SK-N-MC (cell line): Measurements from ENCODE around the gene DOK5.

Source experiments
- EZH2 ChIP-seq: fragments of 200-600 bp; sonication (generic); IDR thresholded peaks from one replicate; pipeline ENCODE4 v1.6.1; 2017; ENCODE audit warnings: antibody characterized with exemption
- POLR2AphosphoS5 ChIP-seq: IDR thresholded peaks from 2 replicates; pipeline ENCODE4 v1.6.1; 2012; ENCODE audit warnings: mild to moderate bottlenecking, low read depth, low read length, borderline replicate concordance

DNA sequence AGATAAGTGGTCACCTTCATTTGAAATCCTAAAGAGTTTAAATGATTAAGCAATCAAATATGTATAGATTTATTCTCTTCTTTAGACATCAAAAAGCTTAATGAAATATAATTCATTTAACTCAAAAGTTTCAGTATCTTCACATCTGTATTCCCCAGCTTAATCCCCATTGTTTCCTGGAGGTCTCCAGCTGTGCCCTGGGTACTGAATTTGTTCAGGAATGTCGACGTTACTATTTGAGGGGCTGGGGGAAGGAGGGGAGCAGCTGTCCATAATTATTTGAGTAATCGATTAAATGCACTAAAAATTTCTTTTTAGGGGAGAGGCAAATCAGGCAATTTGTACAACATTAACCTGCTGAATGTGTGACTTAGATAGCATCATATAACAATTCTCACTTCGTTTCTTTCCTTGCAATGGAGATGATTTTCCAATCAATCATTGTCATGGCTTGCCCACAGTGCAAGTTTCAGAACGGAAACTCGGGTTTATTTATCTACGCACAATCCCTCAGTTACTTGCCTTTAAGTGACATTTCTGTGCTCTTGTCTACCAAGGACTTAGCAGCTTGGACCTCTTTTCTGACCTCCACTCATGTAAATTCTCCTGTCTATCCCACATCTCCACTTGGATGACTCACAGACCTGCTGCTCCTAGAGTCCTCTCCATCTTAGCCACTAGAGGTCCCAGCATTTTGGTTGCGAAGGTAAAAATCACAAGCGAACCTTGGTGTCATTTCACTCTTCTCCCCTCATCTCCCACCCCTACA is 3.9 kb downstream of the DOK5 start:
- TF ChIP-seq EZH2 (no peak), POLR2AphosphoS5 (no peak)
